GM21526 (cell line): ENCODE measurements around the gene ABCG5.

Experiments
- ATAC-seq: cut with Tn5 transposase; IDR thresholded peaks from one replicate; pipeline ENCODE4 v1.9.1; 2021; ENCODE audit warnings: moderate library complexity; ENCODE audit not compliant: unreplicated experiment, low FRiP score

Gene ABCG5

DNA sequence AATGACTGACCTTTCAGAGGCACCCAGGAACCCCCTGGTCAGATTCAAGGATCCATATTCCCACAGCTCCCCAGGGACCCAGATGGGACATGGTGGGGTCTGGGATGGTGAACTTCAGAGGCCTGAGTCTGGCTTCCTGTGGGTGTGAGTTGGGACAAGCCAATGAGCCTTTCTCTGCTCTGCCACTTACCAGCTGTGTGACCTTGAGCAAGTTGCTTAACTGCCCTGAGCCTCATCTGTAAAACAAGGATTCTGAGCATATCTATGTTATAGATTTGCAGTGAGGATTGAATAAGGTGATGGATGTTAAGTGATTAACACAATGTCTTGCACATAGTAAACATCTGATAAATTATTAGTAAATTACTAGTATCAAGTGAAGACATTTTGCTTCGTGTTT lies 6.5 kb upstream of the ABCG5 start:
- no peak for ATAC-seq

DNA sequence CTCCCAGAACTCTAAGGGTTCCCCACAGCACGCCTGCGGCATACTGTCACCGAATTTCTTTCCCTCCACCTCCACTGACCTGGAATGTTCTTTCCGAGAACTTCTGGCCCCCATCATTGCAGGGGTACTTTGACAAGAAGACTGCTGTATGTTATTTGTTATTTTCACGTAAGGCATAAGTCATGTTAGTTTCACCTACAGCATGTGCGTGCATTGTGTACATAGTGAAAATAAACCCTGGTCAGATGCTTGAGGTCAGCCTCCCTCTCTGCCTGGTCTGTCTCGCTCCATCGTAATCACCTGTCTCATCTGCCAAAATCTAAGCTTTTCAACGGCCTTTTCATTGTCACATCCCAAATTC lies 4.2 kb upstream of the ABCG5 start:
- ATAC-seq, result no peak

DNA sequence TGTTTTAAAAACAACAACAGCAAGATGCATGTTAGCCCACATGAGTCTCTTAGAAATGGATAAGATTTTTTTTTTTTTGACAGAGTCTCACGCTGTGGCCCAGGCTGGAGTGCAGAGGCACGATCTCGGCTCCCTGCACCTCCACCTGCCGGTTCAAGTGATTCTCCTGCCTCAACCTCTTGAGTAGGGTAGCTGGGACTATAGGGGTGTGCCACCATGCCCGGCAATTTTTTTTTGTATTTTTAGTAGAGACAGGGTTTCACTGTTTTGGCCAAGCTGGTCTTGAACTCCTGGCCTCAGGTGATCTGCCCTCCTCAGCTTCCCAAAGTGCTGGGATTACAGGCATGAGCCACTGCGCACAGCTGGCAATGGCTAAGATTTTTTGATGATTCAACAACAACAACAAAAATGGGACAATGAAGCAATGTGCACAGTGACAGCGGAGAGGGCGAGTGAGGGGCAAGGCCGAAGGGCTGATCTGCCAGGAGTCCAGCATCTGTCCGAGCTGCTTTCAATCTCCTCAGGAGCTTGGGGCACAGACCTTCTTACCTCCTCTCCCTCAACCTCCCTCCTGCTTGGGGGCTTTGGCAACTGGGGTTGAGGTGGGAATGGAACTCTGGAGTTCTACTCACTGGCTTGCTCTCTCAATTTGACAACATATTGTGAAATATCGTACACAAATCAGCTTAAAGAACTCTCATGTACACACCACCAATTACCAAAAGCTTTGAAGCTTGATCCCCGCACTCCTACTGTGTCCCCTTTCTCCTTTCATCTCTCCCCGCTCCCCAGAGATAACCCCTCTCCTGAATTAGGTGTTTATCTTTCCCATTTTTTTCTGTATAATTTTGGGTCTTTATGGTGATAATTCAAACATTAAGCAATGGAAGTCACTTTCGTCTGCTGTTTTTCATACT lies 3.6 kb upstream of the ABCG5 start:
- no peak for ATAC-seq

DNA sequence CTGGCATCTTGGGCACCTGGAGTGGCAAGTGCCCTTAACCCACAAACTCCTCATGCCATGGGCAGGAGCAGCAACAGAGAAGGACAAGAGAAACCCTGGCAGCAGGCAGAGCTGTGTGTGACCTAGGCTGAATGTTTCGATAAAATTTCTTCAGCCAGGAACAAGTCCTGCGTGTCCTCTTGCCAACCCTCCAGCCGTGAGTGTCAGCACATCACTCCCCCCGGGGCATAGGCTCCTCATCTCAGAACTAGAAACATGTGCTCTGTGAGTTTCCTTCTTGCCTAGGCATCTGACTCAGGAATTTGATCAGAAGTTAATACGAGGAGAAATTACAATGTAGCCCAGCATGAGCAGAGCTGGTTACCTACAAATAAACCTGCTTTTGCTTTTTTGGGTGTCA lies 2.3 kb upstream of the ABCG5 start:
- ATAC-seq, result no peak

DNA sequence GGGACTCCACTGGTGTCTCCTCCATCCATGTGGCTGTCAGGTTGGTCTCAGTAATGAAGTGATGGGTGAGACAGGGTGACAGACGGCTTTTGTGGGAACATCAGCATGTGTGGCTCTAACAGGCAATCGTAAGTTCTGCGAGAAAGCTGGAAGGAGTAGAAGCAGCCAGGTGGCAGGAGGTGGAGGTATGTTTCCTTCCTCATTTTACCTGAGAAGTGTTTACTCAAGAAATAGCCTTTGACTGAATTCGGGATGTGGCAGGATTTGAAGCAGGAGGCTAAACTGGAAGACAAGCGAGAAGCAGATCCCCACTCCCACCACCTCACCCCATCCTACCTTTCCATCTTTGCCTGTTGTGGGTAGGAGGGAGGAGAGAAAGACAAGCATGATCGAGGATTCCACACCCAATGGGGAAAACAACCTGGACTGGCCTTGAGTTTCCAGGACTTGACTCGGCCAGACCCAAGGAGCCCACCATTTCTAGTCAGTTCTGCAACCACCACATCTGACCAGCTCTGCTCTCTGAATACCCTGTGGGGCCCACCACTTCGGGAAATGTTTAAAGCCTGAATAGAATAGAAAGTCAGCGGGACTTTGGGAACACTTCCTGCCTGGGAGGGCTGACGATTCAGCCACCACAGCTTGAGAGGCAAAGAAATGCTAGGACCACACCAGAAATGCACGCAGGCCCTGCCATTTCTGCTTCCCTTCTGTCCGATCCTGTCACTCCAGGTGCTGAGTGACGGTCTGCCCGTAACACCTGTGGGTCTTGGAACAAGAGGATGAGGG lies 1.3 kb upstream of the ABCG5 start:
- no peak for ATAC-seq

DNA sequence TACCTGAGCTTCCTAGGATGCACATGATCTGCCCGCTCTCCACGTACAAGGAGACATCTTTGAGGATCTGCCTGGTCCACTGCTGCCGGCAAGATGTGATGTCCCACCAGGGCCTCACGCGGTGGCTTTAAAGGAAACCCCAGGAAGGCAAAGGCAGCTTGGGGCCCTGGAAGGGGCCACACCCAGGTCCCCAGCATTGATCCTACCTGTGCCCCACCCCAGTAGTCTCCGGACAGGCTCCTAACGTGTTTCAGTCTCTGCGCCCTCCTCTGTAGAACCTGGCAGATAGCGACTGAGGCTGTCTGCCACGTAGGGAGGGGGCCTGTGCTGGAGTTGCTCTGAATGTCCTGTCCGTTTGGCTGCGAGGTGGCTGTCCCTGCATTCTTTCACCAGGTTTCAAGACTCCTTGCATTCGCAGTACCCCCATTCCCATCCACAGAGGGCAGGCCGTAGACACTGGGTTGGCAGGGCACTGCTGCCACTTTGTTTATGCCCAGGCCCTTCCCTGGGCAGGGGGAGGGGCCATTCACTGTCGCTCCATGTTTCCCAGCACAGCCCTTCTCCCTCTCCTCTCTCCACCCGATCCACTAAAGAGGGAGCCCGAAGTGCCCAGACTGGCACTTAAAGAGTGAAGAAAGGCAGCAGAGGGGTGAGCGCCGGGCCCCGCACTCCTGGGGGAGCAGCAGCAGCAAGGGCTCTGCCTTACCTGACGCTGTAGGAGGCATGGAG lies 644 bp downstream of the ABCG5 start:
- no peak for ATAC-seq

DNA sequence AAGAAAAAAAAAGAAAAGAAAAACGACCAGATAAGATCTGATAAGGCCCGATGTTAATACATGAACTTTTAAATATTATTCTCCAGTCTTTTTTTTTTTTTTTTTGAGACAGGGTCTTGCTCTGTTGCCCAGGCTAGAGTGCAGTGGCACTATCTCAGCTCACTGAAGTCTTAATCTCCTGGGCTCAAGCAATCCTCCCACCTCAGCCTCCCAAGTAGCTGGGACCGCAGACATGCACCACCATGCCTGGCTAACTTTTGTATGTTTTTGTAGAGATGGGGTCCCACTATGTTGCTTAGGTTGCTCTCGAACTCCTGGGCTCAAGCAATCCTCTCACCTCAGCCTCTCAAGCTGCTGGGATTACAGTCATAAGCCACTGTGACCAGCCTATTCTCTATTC lies 1.6 kb downstream of the ABCG5 start:
- ATAC-seq, result no peak

DNA sequence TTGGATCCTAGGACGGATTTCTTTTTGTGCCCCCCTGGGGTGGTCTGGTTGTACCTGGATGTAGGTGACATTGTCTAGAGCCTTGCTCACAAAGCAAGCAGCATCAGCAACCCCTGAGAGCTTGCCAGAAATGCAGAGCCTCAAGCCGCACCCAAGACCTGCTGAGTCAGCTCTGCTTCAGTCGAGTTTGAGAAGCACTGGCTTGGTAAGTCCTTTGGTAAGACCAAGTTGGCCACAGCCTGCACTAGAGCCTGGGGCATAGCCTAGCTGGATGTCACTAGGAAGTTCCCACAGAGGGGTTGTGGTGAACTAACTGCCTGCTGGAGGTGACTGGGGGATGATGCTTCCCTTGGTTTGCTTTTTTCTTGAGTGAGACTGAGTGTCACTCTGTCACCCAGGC lies 6.2 kb downstream of the ABCG5 start:
- no peak for ATAC-seq

DNA sequence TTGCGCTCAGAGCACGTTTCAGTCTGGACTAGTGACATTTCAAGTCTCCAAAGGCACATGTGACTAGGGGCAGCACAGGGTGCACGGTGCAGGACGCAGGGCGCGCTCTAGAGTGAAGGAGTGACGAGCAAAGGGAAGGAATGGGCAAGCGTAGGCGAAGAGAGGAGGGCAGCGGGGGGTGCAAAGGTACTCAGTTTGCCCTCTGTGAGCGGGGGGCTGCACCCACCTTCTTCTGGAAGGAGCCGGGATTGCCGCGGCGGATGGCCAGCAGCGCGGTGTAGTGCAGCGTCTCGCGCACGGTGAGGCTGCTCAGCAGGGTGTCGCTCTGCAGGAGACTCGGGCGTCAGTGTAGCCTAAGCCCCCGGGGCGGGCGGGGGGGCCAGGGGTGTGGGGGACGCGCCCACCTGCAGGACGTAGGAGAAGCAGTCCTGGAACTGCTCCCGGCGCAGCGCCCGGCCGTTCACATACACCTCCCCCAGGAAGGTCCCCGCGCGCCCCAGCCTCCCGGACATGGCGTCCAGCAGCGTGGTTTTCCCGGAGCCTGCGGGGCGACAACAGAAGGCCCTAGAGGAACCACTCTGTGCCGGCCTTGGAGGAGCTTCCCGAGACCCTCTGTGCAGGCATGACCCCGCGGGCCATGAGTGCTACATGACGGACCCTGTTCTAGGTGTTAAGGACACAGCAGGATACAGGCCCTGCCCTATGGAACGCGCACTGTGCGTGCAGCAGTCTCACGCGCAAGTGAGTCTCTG lies 6.9 kb downstream of the ABCG5 start:
- no peak for ATAC-seq

DNA sequence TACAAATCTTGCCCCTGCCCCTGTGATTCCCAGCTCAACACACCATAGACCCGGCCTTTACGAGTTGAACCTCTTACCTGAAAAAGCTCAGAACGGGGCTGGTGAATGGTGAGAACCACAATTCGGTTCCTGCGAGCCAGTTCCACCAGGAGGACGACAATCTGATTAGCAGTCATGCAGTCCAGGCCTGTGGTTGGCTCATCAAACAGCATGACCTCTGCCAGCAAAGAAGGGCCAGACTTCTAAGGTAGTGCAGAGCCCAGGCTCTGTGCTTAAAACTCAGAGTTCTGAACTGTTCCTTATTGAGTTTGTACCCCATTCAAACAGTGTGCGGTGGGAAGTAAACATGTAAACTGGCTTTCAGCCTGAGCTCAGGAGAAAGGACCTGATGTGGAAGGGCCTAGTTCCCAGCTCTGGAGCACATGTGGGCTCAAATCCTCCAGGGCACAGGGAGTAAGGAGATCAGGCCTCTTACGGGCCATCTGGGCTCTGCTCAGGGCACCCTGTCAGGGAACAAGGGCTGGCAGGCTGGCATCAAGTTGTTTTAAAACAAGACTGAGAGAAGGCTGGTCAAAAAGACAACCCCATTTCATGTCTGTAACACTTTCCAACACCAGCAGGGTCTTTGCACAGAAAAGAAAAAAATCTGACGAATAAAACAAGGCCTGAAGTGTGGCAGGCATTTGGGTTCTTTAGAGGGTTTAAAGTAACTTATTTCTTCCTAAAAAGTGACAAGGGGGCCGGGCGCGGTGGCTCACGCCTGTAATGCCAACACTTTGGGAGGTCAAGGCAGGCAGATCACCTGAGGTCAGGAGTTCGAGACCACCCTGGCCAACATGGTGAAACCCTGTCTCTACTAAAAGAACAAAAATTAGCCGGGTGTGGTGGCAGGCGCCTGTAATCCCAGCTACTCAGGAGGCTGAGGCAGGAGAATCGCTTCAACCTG lies 12.1 kb downstream of the ABCG5 start:
- no peak for ATAC-seq

DNA sequence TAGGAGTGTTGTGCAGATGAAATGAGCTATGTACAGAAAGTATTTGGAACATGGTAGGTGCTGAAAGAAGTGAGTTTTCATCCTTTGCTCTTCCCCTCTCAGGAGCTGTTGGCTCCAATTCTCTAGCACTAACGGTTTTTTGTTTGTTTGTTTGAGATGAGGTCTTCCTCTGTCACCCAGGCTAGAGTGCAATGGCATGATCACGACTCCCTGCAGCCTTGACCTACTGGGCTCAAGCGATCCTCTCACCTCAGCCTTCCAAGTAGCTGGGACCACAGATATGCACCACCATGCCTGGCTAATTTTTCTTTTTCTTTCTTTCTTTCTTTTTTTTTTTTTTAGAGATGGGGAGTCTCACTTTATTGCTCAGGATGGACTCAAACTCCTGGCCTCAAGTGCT lies 12.8 kb downstream of the ABCG5 start:
- ATAC-seq, result no peak

DNA sequence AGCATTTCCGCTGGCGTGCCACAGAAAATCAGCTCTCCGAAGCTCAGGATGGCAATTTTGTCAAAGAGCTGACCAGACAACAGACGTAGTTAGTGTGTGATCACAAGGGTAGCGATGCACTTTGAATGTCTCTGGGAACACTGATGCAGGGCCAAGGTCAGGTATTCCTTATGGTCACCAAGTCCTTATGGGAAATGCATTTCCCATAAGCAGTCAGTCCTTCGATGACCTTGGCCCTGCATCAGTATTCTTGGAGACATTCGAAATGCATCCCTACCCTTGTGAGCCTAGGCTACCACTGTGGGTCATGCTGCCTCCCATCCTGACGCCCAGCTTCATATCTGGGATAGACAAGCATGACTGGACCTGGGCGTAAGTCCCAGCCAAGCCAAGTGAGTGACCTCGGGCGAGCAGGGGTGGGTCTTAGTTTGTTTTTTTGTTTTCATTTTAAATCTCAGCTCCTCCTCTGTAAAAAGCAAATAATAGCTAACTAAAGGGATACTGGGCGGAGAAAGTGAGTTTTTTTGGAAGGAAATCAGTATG lies 13.6 kb downstream of the ABCG5 start:
- ATAC-seq, result no peak

DNA sequence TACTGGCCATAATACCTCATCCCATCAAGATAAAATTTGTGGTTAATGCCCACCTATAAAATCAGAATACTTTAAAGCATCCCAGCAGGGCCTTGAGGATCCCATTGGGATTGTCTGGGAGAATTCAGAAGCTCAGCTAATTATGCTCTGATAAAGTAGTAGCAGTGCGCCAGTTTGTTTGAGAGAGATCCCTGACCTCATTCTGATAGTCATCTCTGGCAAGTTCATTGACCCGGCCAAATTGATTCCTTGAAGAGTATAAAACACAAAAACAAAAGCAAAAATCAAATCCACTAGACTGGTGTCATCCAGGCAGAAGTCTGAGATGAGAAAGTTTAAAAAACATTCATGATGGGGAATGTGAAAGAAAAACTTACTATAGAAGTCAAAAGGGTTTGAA lies 14.1 kb downstream of the ABCG5 start:
- no peak for ATAC-seq

DNA sequence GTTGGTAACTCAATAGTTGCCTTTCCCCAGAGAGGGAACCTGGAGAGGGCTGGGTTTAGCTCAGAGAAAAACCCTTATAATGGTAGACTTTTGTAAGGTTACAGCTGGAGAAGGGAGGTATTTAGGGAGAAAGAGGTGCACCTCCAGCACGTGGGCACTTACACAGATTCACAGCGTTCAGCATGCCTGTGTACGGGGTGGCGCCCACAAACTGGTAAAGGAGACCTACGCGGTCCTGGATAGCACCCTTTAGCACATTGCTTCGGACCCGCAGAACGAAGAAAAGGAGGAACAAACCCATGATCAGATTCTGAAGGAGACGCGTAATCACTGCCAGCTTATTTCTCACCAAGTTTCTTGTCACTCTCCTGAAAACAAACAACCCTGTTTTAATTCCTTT lies 14.9 kb downstream of the ABCG5 start:
- ATAC-seq, result no peak

DNA sequence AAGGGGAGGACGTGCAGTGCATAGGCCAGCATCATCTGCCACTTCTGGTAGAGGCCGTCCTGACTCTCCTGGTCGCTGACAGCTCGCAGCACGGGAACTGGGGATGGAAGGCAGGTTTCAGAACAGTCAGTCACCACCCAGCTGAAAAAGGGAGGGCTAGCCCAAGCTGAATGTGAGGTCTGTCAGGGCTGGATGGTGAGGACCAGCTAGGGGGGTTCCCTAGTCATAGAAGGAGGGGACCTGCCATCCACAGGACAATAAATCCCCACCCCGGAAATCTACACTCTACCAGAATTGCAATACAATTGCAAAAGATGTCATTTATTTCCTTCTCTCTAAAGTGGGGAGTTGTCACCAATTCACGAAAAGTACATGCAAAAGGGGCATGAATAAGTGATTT lies 15.8 kb downstream of the ABCG5 start:
- no peak for ATAC-seq

DNA sequence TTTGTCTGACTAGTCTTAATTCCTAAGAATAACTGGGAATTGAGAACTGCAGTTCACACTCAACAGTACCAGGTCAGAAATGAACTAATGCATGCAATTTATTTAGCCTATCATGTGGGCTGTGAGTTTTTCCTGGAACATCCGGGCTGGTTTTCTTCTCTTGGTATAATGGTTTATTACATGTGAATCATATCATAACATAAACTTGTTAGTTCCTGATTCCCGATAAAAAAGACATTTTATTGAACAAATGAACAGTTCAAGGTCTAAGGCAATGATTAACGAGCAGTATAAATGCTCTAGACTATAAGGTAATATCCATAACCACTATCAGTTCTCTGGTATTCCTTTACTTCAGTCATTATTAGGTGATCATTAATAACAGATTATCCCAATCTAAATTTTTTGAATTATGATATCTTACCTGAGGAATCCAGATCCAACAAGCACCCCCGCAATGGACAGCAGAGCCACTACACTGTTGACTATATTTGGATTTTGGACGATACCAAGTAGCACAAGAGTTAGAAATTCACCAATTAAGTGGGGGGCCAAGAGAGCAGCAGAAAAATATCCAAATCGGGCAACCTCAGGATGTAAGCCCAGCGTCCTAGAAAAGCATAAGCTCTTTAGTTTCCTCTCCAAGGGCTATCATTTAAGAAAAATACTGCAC lies 19.0 kb downstream of the ABCG5 start:
- no peak for ATAC-seq

DNA sequence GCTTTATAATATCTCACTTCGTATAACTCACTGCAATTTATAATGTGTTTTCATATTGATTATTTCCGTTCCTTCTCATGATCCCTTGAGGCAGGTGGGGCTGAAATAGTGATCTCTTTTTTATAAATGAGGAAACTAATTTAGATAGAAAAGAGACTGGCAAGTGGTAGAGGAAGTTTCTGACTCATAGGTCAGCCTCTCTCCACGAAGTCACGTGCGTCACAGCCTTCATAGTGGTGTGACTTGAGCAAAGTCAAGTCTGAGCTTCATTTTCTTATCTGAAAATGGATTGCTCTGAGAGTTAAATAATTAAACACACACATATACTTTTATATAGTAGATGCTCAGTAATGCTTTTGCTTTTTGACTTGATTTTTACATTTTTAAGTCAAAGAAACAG lies 19.9 kb downstream of the ABCG5 start:
- ATAC-seq, result no peak

DNA sequence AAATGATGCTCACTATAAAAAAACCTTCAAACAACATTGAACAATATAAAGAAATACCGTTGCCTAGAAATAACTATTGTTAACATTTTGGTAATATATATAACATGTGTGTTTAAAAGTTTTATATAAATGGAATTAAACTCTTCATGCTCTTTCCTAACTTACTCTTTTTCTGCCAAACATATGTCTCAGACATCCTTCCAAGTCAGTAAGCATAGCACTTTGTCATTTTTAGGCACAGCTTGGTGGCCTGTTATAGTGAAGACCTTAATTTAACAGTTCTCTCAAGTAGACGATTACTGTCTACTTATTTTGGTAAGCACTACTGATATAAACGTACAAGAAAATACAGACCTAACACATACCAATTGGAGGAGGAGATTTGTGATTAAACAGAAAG lies 23.9 kb downstream of the ABCG5 start:
- no peak for ATAC-seq

DNA sequence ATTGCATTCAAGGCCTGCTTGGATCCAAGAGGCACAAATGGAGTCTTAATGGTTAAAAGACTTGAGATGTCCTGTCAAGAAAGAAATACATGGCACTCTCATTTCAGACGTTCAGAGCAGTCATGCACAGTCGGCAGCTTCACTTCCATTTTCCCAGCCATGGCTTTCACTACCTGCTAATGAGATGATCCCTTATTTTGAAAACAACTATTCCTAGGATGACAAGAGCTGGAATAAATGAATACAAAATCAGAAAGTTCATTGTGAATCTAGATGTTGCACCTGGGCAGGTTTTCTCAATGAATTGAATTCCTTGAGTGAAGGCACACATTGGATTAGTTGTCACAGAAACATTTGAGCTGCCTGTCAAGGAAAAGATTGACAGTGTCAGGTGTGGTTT lies 25.7 kb downstream of the ABCG5 start:
- ATAC-seq, result no peak
